ENCODE results near the gene PMFBP1. TPM values are rescaled to one million over a fixed set of nuclear protein-coding genes. Genes with fewer than 3 reads are reported as not detected.
A peak's percentile ranks its signal among the peaks of the same experiment; 100 is the strongest.

Gene PMFBP1
- total RNA-seq, 1 donor from 2014 or later: 1.2 TPM

DNA sequence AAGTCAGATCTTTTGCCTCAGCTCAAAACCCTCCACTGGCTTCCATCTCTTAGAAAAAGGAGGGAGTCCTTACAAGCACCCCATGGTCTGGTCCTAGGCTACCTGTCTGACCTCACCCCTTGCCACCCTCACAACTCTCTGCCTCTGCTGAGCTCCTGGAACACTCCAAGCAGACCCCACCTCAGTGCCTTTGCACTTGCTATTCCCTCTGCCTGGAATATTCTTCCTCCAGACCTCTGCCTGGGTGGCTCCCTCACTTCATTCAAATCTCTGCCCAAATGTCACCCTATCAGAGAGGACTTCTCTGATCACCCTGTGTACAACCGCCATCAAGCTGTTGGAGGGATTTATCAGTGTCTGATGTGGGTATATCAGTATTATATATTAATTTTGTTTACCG, 37.4 kb downstream of the PMFBP1 start:
- FAIRE-seq: no peak

DNA sequence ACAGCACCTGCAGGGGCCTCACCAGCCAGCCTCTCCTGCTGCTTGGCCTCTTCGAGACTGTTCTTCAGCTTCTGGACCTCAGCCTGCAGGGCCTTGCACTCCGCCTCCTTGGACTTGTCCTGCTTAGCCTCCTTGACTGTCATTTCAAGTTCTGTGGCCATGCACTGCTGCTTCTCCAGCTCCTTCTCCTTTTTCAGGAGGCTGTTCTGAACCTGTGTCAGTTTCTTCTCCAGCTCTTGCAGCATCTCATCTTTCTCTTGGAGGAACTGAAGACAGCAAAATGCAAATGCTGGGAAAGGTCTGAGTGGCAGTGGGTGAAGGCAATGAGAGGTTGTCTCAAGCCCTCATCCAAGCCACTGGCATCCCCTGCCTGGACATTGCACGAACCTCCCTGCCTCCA, 39.2 kb downstream of the PMFBP1 start:
- Histone ChIP-seq H3K9me3 (ENCODE audit: insufficient read depth, low read depth, low read length) (no peaks in the 10 kb centered on the region), H4K20me1 (ENCODE audit: insufficient read depth, low read length) (no peaks in the 10 kb centered on the region), H3K4me2 (ENCODE audit: low read length) (no peak overlapping the region), H3K27me3 (ENCODE audit: insufficient read depth, low read length) (no peaks in the 10 kb centered on the region), H3K9ac (ENCODE audit: low read length) (no peak overlapping the region), H3K79me2 (ENCODE audit: insufficient read depth, low read length) (no peaks in the 10 kb centered on the region), H3K4me3 (ENCODE audit: insufficient read depth, low read depth, low read length) (no peak overlapping the region), H3K27ac (ENCODE audit: low read depth, low read length) (no peak overlapping the region), H3K36me3 (ENCODE audit: insufficient read depth, low read length) (no peaks in the 10 kb centered on the region), H2AFZ (ENCODE audit: low read depth, low read length) (no peak overlapping the region), H3K4me1 (ENCODE audit: insufficient read depth, low read length) (no peaks in the 10 kb centered on the region)
- Mint-ChIP-seq H3K27me3 (ENCODE audit: low read depth, unreplicated experiment) (peaks cover 23% of the 10 kb centered on the region), H3K4me3 (ENCODE audit: unreplicated experiment) (no peak overlapping the region), H3K27ac (ENCODE audit: unreplicated experiment) (no peak overlapping the region), H3K4me1 (ENCODE audit: low read depth, unreplicated experiment) (peaks cover 11% of the 10 kb centered on the region), H3K9me3 (ENCODE audit: unreplicated experiment) (peaks cover 4% of the 10 kb centered on the region), H3K36me3 (ENCODE audit: low read depth, unreplicated experiment) (peaks cover 5% of the 10 kb centered on the region)
- TF ChIP-seq, protein P1, sequence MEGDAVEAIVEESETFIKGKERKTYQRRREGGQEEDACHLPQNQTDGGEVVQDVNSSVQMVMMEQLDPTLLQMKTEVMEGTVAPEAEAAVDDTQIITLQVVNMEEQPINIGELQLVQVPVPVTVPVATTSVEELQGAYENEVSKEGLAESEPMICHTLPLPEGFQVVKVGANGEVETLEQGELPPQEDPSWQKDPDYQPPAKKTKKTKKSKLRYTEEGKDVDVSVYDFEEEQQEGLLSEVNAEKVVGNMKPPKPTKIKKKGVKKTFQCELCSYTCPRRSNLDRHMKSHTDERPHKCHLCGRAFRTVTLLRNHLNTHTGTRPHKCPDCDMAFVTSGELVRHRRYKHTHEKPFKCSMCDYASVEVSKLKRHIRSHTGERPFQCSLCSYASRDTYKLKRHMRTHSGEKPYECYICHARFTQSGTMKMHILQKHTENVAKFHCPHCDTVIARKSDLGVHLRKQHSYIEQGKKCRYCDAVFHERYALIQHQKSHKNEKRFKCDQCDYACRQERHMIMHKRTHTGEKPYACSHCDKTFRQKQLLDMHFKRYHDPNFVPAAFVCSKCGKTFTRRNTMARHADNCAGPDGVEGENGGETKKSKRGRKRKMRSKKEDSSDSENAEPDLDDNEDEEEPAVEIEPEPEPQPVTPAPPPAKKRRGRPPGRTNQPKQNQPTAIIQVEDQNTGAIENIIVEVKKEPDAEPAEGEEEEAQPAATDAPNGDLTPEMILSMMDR (IDR thresholded peaks at IDR 0.05; ENCODE audit: insufficient read depth, low read depth, low read length): no peak
- TF ChIP-seq EZH2 (IDR thresholded peaks at IDR 0.05; ENCODE audit: insufficient read depth, low read length): no peak
- no peak for FAIRE-seq
- DNase-seq (ENCODE audit: low read depth): no peak

More for the DNA sequence above, 37.4 kb downstream of the PMFBP1 start:
- no peak overlapping the region for H3K4me3 ChIP-seq (ENCODE audit: insufficient read depth, low read depth, low read length)
- Mint-ChIP-seq H3K27ac (ENCODE audit: unreplicated experiment) (no peak overlapping the region), H3K9me3 (ENCODE audit: unreplicated experiment) (peaks cover 4% of the 10 kb centered on the region), H3K4me1 (ENCODE audit: low read depth, unreplicated experiment) (peaks cover 11% of the 10 kb centered on the region), H3K27me3 (ENCODE audit: low read depth, unreplicated experiment) (peaks cover 21% of the 10 kb centered on the region), H3K4me3 (ENCODE audit: unreplicated experiment) (no peak overlapping the region), H3K36me3 (ENCODE audit: low read depth, unreplicated experiment) (peaks cover 5% of the 10 kb centered on the region)
- no peaks in the 10 kb centered on the region for H3K9me3 ChIP-seq (ENCODE audit: insufficient read depth, low read depth, low read length)
- no peak for DNase-seq (ENCODE audit: low read depth)
- H4K20me1 ChIP-seq (ENCODE audit: insufficient read depth, low read length): no peaks in the 10 kb centered on the region
- no peak overlapping the region for H2AFZ ChIP-seq (ENCODE audit: low read depth, low read length)
- H3K79me2 ChIP-seq (ENCODE audit: insufficient read depth, low read length): no peaks in the 10 kb centered on the region
- H3K4me2 ChIP-seq (ENCODE audit: low read length): no peak overlapping the region
- H3K27me3 ChIP-seq (ENCODE audit: insufficient read depth, low read length): no peaks in the 10 kb centered on the region
- no peaks in the 10 kb centered on the region for H3K36me3 ChIP-seq (ENCODE audit: insufficient read depth, low read length)
- TF ChIP-seq EZH2 (IDR thresholded peaks at IDR 0.05; ENCODE audit: insufficient read depth, low read length): no peak
- TF ChIP-seq, protein P1 (IDR thresholded peaks at IDR 0.05; ENCODE audit: insufficient read depth, low read depth, low read length): no peak
- no peaks in the 10 kb centered on the region for H3K4me1 ChIP-seq (ENCODE audit: insufficient read depth, low read length)
- H3K9ac ChIP-seq (ENCODE audit: low read length): no peak overlapping the region
- H3K27ac ChIP-seq (ENCODE audit: low read depth, low read length): no peak overlapping the region

DNA sequence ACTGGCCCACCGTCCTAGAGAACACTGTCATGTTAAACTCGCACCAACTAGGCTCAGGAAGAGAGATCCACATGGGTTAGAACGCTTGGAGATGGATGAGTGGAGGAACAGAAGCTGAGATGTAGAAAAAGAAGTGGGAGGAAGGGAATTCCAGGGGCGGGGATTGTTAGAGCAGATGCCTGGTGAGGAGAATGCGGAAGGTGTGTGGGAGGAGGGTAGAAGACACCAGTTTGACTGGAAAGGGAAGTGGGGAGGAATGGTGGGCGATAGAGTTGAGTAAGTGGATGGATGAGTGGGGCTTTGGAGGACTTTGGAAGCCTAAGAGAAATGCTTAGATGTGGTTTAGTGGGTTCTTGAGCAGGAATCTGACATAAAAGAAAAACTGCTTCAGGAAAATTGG, 40.9 kb downstream of the PMFBP1 start:
- H3K27me3 ChIP-seq (ENCODE audit: insufficient read depth, low read length): no peaks in the 10 kb centered on the region
- H3K9ac ChIP-seq (ENCODE audit: low read length): no peak overlapping the region
- TF ChIP-seq, protein P1 (IDR thresholded peaks at IDR 0.05; ENCODE audit: insufficient read depth, low read depth, low read length): no peak
- TF ChIP-seq EZH2 (IDR thresholded peaks at IDR 0.05; ENCODE audit: insufficient read depth, low read length): no peak
- Mint-ChIP-seq H3K36me3 (ENCODE audit: low read depth, unreplicated experiment) (peaks cover 5% of the 10 kb centered on the region), H3K27ac (ENCODE audit: unreplicated experiment) (no peak overlapping the region), H3K4me3 (ENCODE audit: unreplicated experiment) (no peak overlapping the region), H3K27me3 (ENCODE audit: low read depth, unreplicated experiment) (peaks cover 23% of the 10 kb centered on the region), H3K9me3 (ENCODE audit: unreplicated experiment) (peaks cover 4% of the 10 kb centered on the region), H3K4me1 (ENCODE audit: low read depth, unreplicated experiment) (peaks cover 11% of the 10 kb centered on the region)
- no peaks in the 10 kb centered on the region for H4K20me1 ChIP-seq (ENCODE audit: insufficient read depth, low read length)
- no peaks in the 10 kb centered on the region for H3K79me2 ChIP-seq (ENCODE audit: insufficient read depth, low read length)
- DNase-seq (ENCODE audit: low read depth) (peak; percentile 70), FAIRE-seq (no peak)
- H3K4me1 ChIP-seq (ENCODE audit: insufficient read depth, low read length): no peaks in the 10 kb centered on the region
- H2AFZ ChIP-seq (ENCODE audit: low read depth, low read length): no peak overlapping the region
- H3K4me3 ChIP-seq (ENCODE audit: insufficient read depth, low read depth, low read length): no peak overlapping the region
- no peaks in the 10 kb centered on the region for H3K36me3 ChIP-seq (ENCODE audit: insufficient read depth, low read length)
- no peak overlapping the region for H3K27ac ChIP-seq (ENCODE audit: low read depth, low read length)
- no peaks in the 10 kb centered on the region for H3K9me3 ChIP-seq (ENCODE audit: insufficient read depth, low read depth, low read length)
- H3K4me2 ChIP-seq (ENCODE audit: low read length): no peak overlapping the region
